ENCODE measurements around the gene XXYLT1. TPM values are rescaled to one million over a fixed set of nuclear protein-coding genes. Genes with fewer than 3 reads are reported as not detected.

The XXYLT1 gene
- total and polyA plus RNA-seq, 9 of the 15 experiments (the other 6 are each of a cell fraction or from before 2014, with no cell fraction given): 1.9 to 18.9 (median 15.0) TPM

- no peak for TF ChIP-seq MNT (conservative IDR thresholded peaks at IDR 0.05)
- TF ChIP-seq, protein P1, sequence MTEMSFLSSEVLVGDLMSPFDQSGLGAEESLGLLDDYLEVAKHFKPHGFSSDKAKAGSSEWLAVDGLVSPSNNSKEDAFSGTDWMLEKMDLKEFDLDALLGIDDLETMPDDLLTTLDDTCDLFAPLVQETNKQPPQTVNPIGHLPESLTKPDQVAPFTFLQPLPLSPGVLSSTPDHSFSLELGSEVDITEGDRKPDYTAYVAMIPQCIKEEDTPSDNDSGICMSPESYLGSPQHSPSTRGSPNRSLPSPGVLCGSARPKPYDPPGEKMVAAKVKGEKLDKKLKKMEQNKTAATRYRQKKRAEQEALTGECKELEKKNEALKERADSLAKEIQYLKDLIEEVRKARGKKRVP (CRISPR knock-in tag; IDR thresholded peaks at IDR 0.05): peak; percentile 63
- TF ChIP-seq TOE1 (IDR thresholded peaks at IDR 0.05; ENCODE audit: borderline replicate concordance): no peak
- no peak for TF ChIP-seq TOE1 (CRISPR knock-in tag; IDR thresholded peaks at IDR 0.05; ENCODE audit: borderline replicate concordance, low read depth)
- TF ChIP-seq ZNF217 (CRISPR knock-in tag; IDR thresholded peaks at IDR 0.05): no peak
- TF ChIP-seq CXXC5 (CRISPR knock-in tag; IDR thresholded peaks at IDR 0.05): peak; percentile 49
- no peak for TF ChIP-seq NR3C1 (CRISPR knock-in tag; IDR thresholded peaks at IDR 0.05)
- TF ChIP-seq RBM22 (IDR thresholded peaks at IDR 0.05; ENCODE audit: low read depth, low read length, poor library complexity, severe bottlenecking): no peak
- no peak for TF ChIP-seq ZSCAN29 (IDR thresholded peaks at IDR 0.05)
- TF ChIP-seq HINFP (tag; conservative IDR thresholded peaks at IDR 0.05; ENCODE audit: low read depth): no peak
- TF ChIP-seq NUFIP1 (IDR thresholded peaks at IDR 0.05; ENCODE audit: partially characterized antibody): peak; percentile 11
- peak; percentile 24; the same call in 1 of the 2 replicates for TF ChIP-seq RREB1 (CRISPR knock-in tag; IDR thresholded peaks at IDR 0.05)
- no peak for TF ChIP-seq ZNF431 (CRISPR knock-in tag; IDR thresholded peaks at IDR 0.05)
- TF ChIP-seq, protein P2, sequence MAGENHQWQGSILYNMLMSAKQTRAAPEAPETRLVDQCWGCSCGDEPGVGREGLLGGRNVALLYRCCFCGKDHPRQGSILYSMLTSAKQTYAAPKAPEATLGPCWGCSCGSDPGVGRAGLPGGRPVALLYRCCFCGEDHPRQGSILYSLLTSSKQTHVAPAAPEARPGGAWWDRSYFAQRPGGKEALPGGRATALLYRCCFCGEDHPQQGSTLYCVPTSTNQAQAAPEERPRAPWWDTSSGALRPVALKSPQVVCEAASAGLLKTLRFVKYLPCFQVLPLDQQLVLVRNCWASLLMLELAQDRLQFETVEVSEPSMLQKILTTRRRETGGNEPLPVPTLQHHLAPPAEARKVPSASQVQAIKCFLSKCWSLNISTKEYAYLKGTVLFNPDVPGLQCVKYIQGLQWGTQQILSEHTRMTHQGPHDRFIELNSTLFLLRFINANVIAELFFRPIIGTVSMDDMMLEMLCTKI (IDR thresholded peaks at IDR 0.05; ENCODE audit: partially characterized antibody): no peak
- TF ChIP-seq E2F5 (CRISPR knock-in tag; IDR thresholded peaks at IDR 0.05): no peak
Observed at GRCh38 chr3:195164573-195165264, 106.2 kb downstream of the XXYLT1 start (continued).

Data from K562 (cell line).